ENCODE data around the gene ITK.

DNA sequence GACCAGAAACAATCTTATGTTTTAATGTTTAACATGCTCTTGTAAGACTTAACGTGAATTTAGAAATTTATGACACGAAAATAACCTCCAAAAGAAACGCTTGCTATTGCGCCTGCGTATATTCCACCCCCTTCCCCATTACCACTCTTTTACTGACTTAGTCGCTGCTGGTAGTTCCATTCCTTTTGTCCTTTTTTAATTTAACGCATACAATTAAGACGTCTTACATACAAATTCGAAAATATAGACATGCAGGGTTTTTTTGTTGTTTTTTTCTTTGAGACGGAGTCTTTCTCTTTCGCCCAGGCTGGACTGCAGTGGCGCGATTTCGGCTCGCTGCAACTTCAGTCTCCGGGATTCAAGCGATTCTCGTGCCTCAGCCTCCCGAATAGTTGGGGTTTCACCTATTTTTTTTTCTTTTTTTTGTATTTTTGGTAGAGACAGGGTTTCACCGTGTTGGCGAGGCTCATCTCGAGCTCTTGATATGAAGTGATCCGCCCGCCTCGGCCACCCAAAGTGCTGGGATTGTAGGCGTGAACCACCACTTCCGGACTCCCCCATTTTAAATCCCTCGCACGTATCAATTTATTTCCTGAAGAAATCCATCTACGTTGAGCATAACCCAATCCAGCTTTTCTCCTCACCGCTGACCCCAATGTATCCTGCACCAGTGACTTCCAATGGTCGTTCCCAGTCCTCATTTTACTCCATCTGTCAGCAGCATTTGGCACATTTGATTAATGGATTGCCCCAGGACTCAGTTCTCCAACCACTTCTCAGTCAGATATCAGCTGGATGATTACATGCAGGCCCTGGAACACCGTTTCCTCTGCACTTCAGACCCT, 37.3 kb upstream of the ITK start:
- TF ChIP-seq, protein P1, sequence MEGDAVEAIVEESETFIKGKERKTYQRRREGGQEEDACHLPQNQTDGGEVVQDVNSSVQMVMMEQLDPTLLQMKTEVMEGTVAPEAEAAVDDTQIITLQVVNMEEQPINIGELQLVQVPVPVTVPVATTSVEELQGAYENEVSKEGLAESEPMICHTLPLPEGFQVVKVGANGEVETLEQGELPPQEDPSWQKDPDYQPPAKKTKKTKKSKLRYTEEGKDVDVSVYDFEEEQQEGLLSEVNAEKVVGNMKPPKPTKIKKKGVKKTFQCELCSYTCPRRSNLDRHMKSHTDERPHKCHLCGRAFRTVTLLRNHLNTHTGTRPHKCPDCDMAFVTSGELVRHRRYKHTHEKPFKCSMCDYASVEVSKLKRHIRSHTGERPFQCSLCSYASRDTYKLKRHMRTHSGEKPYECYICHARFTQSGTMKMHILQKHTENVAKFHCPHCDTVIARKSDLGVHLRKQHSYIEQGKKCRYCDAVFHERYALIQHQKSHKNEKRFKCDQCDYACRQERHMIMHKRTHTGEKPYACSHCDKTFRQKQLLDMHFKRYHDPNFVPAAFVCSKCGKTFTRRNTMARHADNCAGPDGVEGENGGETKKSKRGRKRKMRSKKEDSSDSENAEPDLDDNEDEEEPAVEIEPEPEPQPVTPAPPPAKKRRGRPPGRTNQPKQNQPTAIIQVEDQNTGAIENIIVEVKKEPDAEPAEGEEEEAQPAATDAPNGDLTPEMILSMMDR (conservative IDR thresholded peaks at IDR 0.05; ENCODE audit: low read length): no peak
- no peak for TF ChIP-seq EZH2phosphoT487 (IDR thresholded peaks at IDR 0.05; ENCODE audit: borderline replicate concordance)

Data from Loucy (cell line).